Caki2 (cell line): ENCODE data around the gene VSIG10L2. TPM values are rescaled to one million over a fixed set of nuclear protein-coding genes. Genes with fewer than 3 reads are reported as not detected.

Experiments used
- DNase-seq: peaks from one replicate; pipeline ENCODE4 v3.0.0-alpha.2; 2015; ENCODE audit warnings: low read depth
- in situ Hi-C: cut with HindIII; loops from 2 replicates; pipeline ENCODE4 v1.10.0; 2016; ENCODE audit warnings: low sequenced_read_pairs, low pct_unique_long_range_greater_than_20kb, mixed read lengths
- total RNA-seq: library from RNA; depleted of rRNA; stranded (reverse); fragments of >200 nt; shearing (Covaris generic); gene quantifications from 2 replicates; pipeline ENCODE4 v1.2.3, GENCODE V29; 2014; ENCODE audit warnings: low replicate concordance

The VSIG10L2 gene
- total RNA-seq, 1 experiment from 2014 or later: not detected

GRCh38 chr11:125954945-125955640 lies 9.2 kb downstream of the VSIG10L2 start:
- DNase-seq: no peak

GRCh38 chr11:125955856-125956255 lies 10.0 kb downstream of the VSIG10L2 start:
- DNase-seq: no peak
- in situ Hi-C loops: no loop called here

More at GRCh38 chr11:125954945-125955640, 9.2 kb downstream of the VSIG10L2 start:
- in situ Hi-C loops: no loop called here

GRCh38 chr11:125956391-125957134 lies 10.7 kb downstream of the VSIG10L2 start:
- no peak for DNase-seq
- in situ Hi-C loops: no loop called here

GRCh38 chr11:125957618-125958332 lies 11.9 kb downstream of the VSIG10L2 start:
- DNase-seq: no peak
- in situ Hi-C loops: no loop called here

GRCh38 chr11:125958872-125959400 lies 13.1 kb downstream of the VSIG10L2 start:
- DNase-seq: no peak
- in situ Hi-C loops: no loop called here

GRCh38 chr11:125959511-125959910 lies 13.7 kb downstream of the VSIG10L2 start:
- in situ Hi-C loops: no loop called here
- DNase-seq: no peak

GRCh38 chr11:125959931-125960330 lies 14.1 kb downstream of the VSIG10L2 start:
- in situ Hi-C loops: no loop called here
- no peak for DNase-seq

- in situ Hi-C loops: no loop called here
- no peak for DNase-seq
These were observed 14.9 kb downstream of the VSIG10L2 start for GRCh38 chr11:125960771-125961170.

- in situ Hi-C loops: no loop called here
- DNase-seq: no peak
These were observed 21.7 kb downstream of the VSIG10L2 start for GRCh38 chr11:125967515-125967914.

- in situ Hi-C loops: no loop called here
- no peak for DNase-seq
These were observed 22.5 kb downstream of the VSIG10L2 start for GRCh38 chr11:125968354-125968753.

- DNase-seq: no peak
- in situ Hi-C loops: no loop called here
These were observed 25.8 kb downstream of the VSIG10L2 start for GRCh38 chr11:125971618-125972017.

GRCh38 chr11:125974284-125974683 lies 28.4 kb downstream of the VSIG10L2 start:
- no peak for DNase-seq
- in situ Hi-C loops: no loop called here

GRCh38 chr11:125975634-125976033 lies 29.8 kb downstream of the VSIG10L2 start:
- DNase-seq: no peak
- in situ Hi-C loops: no loop called here

GRCh38 chr11:125976156-125976555 lies 30.3 kb downstream of the VSIG10L2 start:
- DNase-seq: no peak
- in situ Hi-C loops: no loop called here

GRCh38 chr11:125977333-125977732 lies 31.5 kb downstream of the VSIG10L2 start:
- no peak for DNase-seq
- in situ Hi-C loops: no loop called here

GRCh38 chr11:125978181-125978716 lies 32.4 kb downstream of the VSIG10L2 start:
- no peak for DNase-seq
- in situ Hi-C loops: no loop called here

GRCh38 chr11:125978778-125979407 lies 33.0 kb downstream of the VSIG10L2 start:
- in situ Hi-C loops: no loop called here

GRCh38 chr11:125979511-125979910 lies 33.7 kb downstream of the VSIG10L2 start:
- in situ Hi-C loops: no loop called here
- DNase-seq: no peak

More at GRCh38 chr11:125978778-125979407, 33.0 kb downstream of the VSIG10L2 start:
- peak; percentile 0 for DNase-seq
